Neutrophil (primary cell): ENCODE data around the gene AKAP1.

Experiments
- H3K27ac ChIP-seq: fragments of 200-600 bp; sonication (generic); 2 replicates; pipeline ENCODE4 v1.5.1; 2016; ENCODE audit warnings: mild to moderate bottlenecking, moderate library complexity
- H3K27me3 ChIP-seq: fragments of 200-600 bp; sonication (generic); 2 replicates; pipeline ENCODE4 v1.6.0; 2016; ENCODE audit warnings: mild to moderate bottlenecking
- H3K36me3 ChIP-seq: fragments of 200-600 bp; sonication (generic); 2 replicates; pipeline ENCODE4 v1.5.1; 2017
- H3K4me1 ChIP-seq, 2 experiments: fragments of 200-600 bp in 1 of 2; sonication (generic) in 1 of 2; 1 replicate in 1 of 2; 2 replicates in 1 of 2; pipeline versions ENCODE4 v1.5.1 to v1.6.1; 2013 to 2016; ENCODE audit warnings: low read depth in 1 of 2, low read length in 1 of 2, mild to moderate bottlenecking in 1 of 2, moderate library complexity in 1 of 2; ENCODE audit not compliant: control insufficient read depth in 1 of 2, insufficient read depth in 1 of 2
- H3K4me3 ChIP-seq, 2 experiments: fragments of 200-600 bp in 1 of 2; sonication (generic) in 1 of 2; 1 replicate in 1 of 2; 2 replicates in 1 of 2; pipeline ENCODE4 v1.5.1; 2013 to 2016; ENCODE audit warnings: low read depth in 1 of 2, low read length in 1 of 2, mild to moderate bottlenecking in 1 of 2, moderate library complexity in 1 of 2
- H3K9me3 ChIP-seq: fragments of 200-600 bp; sonication (generic); 2 replicates; pipeline ENCODE4 v1.5.1; 2016
- CTCF ChIP-seq: fragments of 200-600 bp; sonication (generic); IDR thresholded peaks from 2 replicates; pipeline ENCODE4 v1.5.1; 2016; ENCODE audit warnings: antibody characterized with exemption

The AKAP1 gene

GRCh38 chr17:57084802-57085447, at the start of gene AKAP1:
Gene AKAP1 (plus strand): TSS chr17:57085246. CDS start chr17:57105465, 20,219 bp downstream.
- peak within 1 kb of the TSS; percentile 74 for H3K27ac ChIP-seq
- peaks cover 9% of the 10 kb centered on the region for H3K27me3 ChIP-seq
- peak; percentile 56 for TF ChIP-seq CTCF
- H3K4me3 ChIP-seq, result peak within 1 kb of the TSS; percentile 61 to 80
- peaks cover 23 to 31% of the 10 kb centered on the region in 2 experiments for H3K4me1 ChIP-seq
- no peaks in the 10 kb centered on the region for H3K9me3 ChIP-seq
- H3K36me3 ChIP-seq, result no peaks in the 10 kb centered on the region

- Histone ChIP-seq H3K9me3 (no peaks in the 10 kb centered on the region), H3K4me1 (no peaks in the 10 kb centered on the region), H3K4me3 (no peak overlapping the region), H3K27me3 (peaks cover 57% of the 10 kb centered on the region), H3K36me3 (no peaks in the 10 kb centered on the region), H3K27ac (no peak overlapping the region)
- no peak for TF ChIP-seq CTCF
Observed at GRCh38 chr17:57035971-57036481, 49.0 kb upstream of the AKAP1 start.

GRCh38 chr17:57037411-57037810, 47.6 kb upstream of the AKAP1 start:
- no peak overlapping the region for H3K27ac ChIP-seq
- no peaks in the 10 kb centered on the region for H3K4me1 ChIP-seq
- H3K27me3 ChIP-seq, result peaks cover 70% of the 10 kb centered on the region
- H3K4me3 ChIP-seq, result no peak overlapping the region
- no peaks in the 10 kb centered on the region for H3K9me3 ChIP-seq
- H3K36me3 ChIP-seq, result no peaks in the 10 kb centered on the region
- no peak for TF ChIP-seq CTCF

GRCh38 chr17:57038486-57038885, 46.6 kb upstream of the AKAP1 start:
- Histone ChIP-seq H3K27ac (no peak overlapping the region), H3K36me3 (no peaks in the 10 kb centered on the region), H3K4me3 (no peak overlapping the region), H3K4me1 (no peaks in the 10 kb centered on the region), H3K9me3 (no peaks in the 10 kb centered on the region), H3K27me3 (peaks cover 81% of the 10 kb centered on the region)
- no peak for TF ChIP-seq CTCF

GRCh38 chr17:57040571-57040970, 44.5 kb upstream of the AKAP1 start:
- Histone ChIP-seq H3K27ac (no peak overlapping the region), H3K27me3 (peaks cover 98% of the 10 kb centered on the region), H3K4me3 (no peak overlapping the region), H3K4me1 (peaks cover 4 to 7% of the 10 kb centered on the region in 2 experiments), H3K36me3 (no peaks in the 10 kb centered on the region), H3K9me3 (no peaks in the 10 kb centered on the region)
- TF ChIP-seq CTCF, result no peak
